Activated CD8-positive, alpha-beta memory T cell treated with anti-CD3 and anti-CD28 coated beads for 36 hours (primary cell): ENCODE data around the gene COL11A2. TPM values are rescaled to one million over a fixed set of nuclear protein-coding genes. Genes with fewer than 3 reads are reported as not detected.

Experiments
- CTCF ChIA-PET: fragments of 350-600 bp; sonication (Branson Sonifier 250); formaldehyde crosslinking; loops from one replicate; lab custom pipeline; 2021; ENCODE audit warnings: antibody characterized with exemption; lab: Charles Lee
- POLR2A ChIA-PET: fragments of 350-600 bp; sonication (Branson Sonifier 250); formaldehyde crosslinking; loops from one replicate; lab custom pipeline; 2021; ENCODE audit warnings: antibody characterized with exemption; lab: Charles Lee
- total RNA-seq, 2 experiments: library from RNA; stranded (reverse); gene quantifications; one replicate each; pipeline ENCODE4 v1.2.3, GENCODE V29; 2021

Gene COL11A2
- total RNA-seq, 2 experiments from 2014 or later: 1.1 TPM

DNA sequence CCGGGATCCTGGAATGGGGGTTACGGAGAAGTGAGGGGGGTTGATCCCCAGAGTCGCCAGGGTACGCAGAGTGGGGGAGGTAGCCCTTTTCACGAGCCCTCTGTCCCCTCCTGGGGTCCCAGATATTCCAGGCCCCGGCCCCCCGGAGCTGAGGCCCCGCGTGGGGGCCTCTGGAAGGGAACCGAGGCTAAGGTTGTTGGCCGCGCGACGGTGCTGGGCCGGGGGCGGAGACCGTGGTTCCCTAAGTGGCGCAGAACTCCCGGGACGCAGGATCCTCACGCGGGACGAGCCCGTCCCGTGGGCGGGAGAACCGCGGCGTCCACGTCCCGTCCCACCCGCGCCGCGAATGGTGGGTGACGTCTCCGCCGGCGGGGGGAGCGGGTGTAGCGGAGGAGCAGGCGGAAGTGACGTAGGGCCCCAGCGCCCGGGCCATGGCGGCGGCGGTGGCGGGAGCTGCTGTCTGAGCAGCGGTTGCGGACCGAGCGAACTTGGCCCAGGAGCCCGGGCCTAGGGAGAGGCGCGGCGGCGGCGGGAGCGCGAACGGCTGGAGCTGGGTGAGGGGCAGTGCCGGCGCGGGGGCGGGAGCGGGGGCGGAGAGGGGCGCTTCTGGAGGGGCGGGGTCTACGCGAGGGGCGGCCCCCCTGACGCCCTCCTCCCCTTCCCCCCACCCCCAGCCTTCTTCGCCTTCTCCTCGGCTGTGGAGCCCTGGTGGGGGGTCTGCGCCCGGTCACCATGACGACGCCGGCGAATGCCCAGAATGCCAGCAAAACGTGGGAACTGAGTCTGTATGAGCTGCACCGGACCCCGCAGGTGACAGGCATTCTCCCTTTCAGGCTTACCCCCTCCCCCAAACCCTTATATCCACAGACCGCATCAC, 16.1 kb upstream of the COL11A2 start, which contains the start of gene RING1:
TSS of gene RING1 (plus strand) at position 410 of the 877 bp plus-strand sequence. CDS start at position 733, 323 bp downstream.
- ChIA-PET POLR2A (interaction anchor here (0.7 to 1.9 kb wide), 7 partner anchors 9 to 265 kb away, joined by 3 to 15 read pairs (median 3); partner anchors contain the start of genes RPS18 and VPS52), CTCF (interaction anchor here (0.9 to 2.5 kb wide), 5 partner anchors 8 to 50 kb away, joined by 3 to 13 read pairs (median 6); partner anchors contain the start of genes RXRB and SLC39A7)

DNA sequence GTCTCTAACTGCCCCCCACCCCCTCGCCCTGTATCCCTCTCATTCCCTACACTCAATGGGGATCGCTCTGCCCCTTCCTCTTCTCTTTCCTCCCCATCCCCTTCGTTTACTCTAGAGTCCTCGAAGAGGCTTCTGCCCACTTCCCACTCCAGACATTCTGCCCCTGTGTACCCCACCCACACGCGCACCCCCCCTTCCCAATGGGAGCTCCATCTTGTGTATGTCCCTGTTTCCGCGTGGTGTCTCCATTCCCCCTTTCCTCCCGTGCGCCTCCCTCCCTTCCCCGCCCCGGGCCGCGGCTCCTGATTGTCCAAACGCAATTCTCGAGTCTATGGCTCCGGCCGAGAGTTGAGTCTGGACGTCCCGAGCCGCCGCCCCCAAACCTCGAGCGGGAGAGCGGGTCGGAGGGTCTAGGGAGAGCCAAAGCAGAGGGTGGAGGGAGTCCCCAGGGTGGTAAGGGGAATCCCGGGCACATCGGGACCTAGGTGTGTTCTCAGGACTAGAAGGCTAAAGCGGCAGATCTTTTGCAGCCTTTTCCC, 15.4 kb upstream of the COL11A2 start:
- ChIA-PET POLR2A (interaction anchor here (0.5 to 1.9 kb wide), 4 partner anchors 35 to 65 kb away, joined by 3 to 15 read pairs (median 6); partner anchors contain the start of genes RPS18 and VPS52), CTCF (interaction anchor here (2.0 to 2.5 kb wide), 3 partner anchors 8 to 41 kb away, joined by 6 to 13 read pairs (median 9); partner anchors contain the start of genes RXRB and SLC39A7)

GRCh38 chr6:33206864-33207551, 14.7 kb upstream of the COL11A2 start:
- POLR2A ChIA-PET: interaction anchor here (0.5 kb wide), 1 partner anchor 36 kb away, joined by 3 read pairs; no protein-coding TSS in a partner anchor
- CTCF ChIA-PET: interaction anchor here (2.5 kb wide), 1 partner anchor 42 kb away, joined by 13 read pairs; no protein-coding TSS in a partner anchor

- CTCF ChIA-PET: interaction anchor here (1.4 to 2.3 kb wide), 2 partner anchors 41 to 46 kb away, joined by 3 to 15 read pairs; no protein-coding TSS in a partner anchor
- POLR2A ChIA-PET: interaction anchor here (1.1 kb wide), 1 partner anchor 42 kb away, joined by 10 read pairs; no protein-coding TSS in a partner anchor
Observed at GRCh38 chr6:33206027-33206863, 14.0 kb upstream of the COL11A2 start.

GRCh38 chr6:33205191-33206026, 13.1 kb upstream of the COL11A2 start:
- POLR2A ChIA-PET: interaction anchor here (0.8 to 1.6 kb wide), 5 partner anchors 22 to 233 kb away, joined by 3 to 10 read pairs (median 4); no protein-coding TSS in a partner anchor
- CTCF ChIA-PET: interaction anchor here (0.6 to 2.3 kb wide), 8 partner anchors 23 to 87 kb away, joined by 3 to 15 read pairs (median 4); partner anchors contain the start of genes B3GALT4, RPS18 and VPS52

DNA sequence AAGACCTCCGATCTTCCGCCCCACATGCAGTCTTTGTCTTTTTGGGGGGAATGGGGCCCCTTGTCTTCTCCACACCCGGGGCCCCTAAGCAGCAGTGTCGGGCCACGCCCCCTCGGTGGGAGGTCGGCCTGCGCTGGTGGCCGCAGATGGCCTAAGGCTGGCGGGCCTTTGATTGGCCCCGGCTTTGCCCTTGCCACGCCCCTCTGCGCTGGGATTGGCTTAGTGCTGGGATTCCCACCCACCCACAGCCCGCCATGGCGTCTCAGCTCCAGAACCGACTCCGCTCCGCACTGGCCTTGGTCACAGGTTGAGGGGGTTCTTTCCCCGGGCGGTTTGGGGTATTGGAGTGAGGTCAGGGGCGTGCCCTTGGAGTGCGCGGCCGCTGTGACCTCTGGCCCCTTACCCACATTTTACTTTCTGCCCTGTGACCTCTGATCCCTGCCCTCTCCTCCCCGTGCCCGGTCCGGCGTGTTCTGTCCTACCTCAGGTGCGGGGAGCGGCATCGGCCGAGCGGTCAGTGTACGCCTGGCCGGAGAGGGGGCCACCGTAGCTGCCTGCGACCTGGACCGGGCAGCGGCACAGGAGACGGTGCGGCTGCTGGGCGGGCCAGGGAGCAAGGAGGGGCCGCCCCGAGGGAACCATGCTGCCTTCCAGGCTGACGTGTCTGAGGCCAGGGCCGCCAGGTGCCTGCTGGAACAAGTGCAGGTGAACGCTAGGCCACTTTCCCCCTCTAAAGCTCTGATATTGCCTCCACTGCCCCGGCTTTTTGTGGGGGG, 12.3 kb upstream of the COL11A2 start, which contains the start of gene HSD17B8:
TSS of gene HSD17B8 (plus strand) at position 241 of the 776 bp plus-strand sequence. CDS start at position 255, 14 bp downstream.
- CTCF ChIA-PET: interaction anchor here (0.6 to 2.3 kb wide), 8 partner anchors 23 to 77 kb away, joined by 3 to 15 read pairs (median 4); partner anchors contain the start of genes B3GALT4, RPS18 and VPS52
- POLR2A ChIA-PET: interaction anchor here (0.5 to 1.6 kb wide), 7 partner anchors 21 to 233 kb away, joined by 3 to 10 read pairs (median 4); partner anchors contain the start of gene HLA-DPA1

DNA sequence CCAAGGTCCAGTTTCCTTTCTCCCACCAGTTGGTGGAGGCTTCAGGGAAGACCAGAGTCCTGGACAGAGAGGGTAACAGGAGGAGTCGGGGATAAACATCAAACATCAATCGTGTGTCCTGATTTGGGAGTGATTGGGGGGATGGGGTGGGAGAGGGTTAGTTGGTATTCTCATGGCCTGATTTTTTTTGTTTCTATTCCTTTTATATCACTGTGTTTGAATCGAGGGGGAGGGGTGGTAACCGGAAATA, 11.8 kb upstream of the COL11A2 start:
- POLR2A ChIA-PET: interaction anchor here (0.5 to 1.6 kb wide), 2 partner anchors 40 to 232 kb away, joined by 3 to 4 read pairs; no protein-coding TSS in a partner anchor
- CTCF ChIA-PET: interaction anchor here (0.6 to 2.3 kb wide), 2 partner anchors 44 to 77 kb away, joined by 4 to 15 read pairs; no protein-coding TSS in a partner anchor

GRCh38 chr6:33203443-33204164, 11.3 kb upstream of the COL11A2 start:
- ChIA-PET CTCF (interaction anchor here (1.4 kb wide), 1 partner anchor 45 kb away, joined by 4 read pairs; no protein-coding TSS in a partner anchor), POLR2A (no interaction called here)

DNA sequence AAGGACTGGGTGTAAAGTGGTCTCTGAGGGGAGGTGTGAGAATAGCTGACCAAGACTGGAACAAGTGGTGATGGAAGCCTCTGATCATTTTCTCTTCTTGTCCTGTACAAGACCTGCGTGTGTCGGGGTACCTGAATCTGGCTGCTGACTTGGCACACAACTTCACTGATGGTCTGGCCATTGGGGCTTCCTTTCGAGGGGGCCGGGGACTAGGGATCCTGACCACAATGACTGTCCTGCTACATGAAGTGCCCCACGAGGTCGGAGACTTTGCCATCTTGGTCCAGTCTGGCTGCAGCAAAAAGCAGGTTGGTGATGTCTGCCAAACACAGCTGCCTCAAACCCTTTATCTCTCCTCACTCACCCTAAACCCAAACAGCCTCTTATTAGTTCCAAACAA, 10.5 kb upstream of the COL11A2 start:
- ChIA-PET POLR2A (no interaction called here), CTCF (interaction anchor here (1.4 kb wide), 1 partner anchor 46 kb away, joined by 4 read pairs; no protein-coding TSS in a partner anchor)

DNA sequence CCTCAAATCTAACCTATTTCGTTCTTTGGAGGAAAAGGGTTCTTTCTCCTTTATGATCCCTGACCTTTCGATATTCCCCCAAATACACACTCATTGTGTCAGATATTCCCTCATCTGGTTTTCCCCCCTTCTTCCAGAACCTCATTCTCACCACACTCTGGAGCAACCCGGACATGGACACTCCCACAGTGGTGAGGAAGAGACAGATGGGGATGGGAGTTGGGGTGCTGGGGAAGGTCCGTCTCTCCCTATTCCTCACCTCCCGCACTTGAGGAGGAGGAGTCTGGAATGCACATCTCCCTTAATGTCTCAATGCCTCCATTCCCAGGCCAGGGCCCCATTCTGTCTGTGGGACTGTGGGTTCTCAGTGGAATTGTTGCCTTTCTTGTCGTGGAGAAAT, 9.7 kb upstream of the COL11A2 start:
- ChIA-PET CTCF (interaction anchor here (0.6 to 1.4 kb wide), 2 partner anchors 39 to 47 kb away, joined by 3 to 4 read pairs; no protein-coding TSS in a partner anchor), POLR2A (no interaction called here)

DNA sequence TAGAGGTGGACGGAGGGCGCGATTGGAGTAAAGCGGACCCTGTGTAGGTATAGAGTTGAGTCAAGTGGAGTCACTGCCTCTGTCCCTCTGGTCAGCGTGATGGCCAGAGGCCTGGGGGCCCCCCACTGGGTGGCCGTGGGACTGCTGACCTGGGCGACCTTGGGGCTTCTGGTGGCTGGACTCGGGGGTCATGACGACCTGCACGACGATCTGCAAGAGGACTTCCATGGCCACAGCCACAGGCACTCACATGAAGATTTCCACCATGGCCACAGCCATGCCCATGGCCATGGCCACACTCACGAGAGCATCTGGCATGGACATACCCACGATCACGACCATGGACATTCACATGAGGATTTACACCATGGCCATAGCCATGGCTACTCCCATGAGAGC, 8.9 kb upstream of the COL11A2 start:
- ChIA-PET POLR2A (no interaction called here), CTCF (no interaction called here)

DNA sequence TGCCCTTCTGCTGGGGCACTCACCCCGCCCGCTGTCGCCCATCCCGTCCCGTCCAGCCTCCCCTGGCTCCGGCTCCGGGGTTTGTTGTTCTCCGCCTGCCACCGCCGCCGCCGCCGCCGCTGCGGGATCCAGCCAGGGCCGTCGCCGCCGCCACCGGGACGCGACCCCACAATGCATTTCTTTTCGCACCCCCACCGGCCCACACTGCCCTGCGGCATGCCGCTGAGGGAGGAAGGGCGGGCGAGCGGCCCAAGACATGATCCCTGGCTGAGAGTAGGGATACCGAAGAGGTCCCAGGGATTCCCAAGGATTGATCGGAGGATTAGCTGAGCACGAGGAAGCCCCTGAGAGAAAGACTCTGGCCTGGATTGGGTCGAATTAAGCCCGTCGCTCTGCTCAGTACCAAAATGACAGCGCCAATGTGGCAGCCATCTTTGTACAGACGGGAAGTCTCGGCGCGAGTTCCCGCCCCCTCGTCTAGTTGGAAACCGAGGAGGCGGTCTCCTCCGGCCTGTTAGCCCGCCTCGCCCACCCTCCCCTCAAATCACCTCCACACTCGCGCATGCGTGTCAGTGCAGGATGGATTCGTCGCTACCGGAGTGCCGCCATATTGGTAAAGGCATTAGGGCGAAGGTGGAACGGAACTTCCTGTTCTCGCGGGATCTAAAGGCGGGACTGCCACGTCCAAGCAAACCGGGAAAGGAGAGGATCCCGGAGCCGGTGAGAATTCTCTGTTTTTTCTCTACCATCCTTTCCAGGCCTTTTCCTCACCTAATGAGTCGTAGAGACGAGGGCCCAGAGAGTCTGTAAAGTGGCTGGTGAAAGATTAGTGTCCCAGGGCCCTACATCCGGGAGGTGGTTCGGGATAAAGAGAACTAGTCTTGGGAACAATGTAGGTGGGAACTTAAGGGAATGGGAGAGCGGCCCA, 8.2 kb upstream of the COL11A2 start, which contains the start of the genes RXRB and SLC39A7:
TSS of gene RXRB (minus strand) at position 447 of the 928 bp plus-strand sequence. CDS start at position 258, 189 bp downstream.
TSS of gene SLC39A7 (plus strand) at position 649 of the 928 bp plus-strand sequence. CDS start 379 bp downstream, outside the sequence.
- ChIA-PET CTCF (interaction anchor here (2.0 kb wide), 1 partner anchor 8 kb away, joined by 6 read pairs; the partner anchor contains the start of gene RING1), POLR2A (interaction anchor here (0.7 to 0.8 kb wide), 4 partner anchors 48 to 254 kb away, joined by 3 to 7 read pairs (median 4); partner anchors contain the start of genes RPS18, VPS52 and ZBTB9)

GRCh38 chr6:33199687-33200218, 7.5 kb upstream of the COL11A2 start:
- ChIA-PET CTCF (interaction anchor here (0.5 to 2.0 kb wide), 2 partner anchors 9 to 212 kb away, joined by 3 to 6 read pairs; partner anchors contain the start of gene RING1), POLR2A (interaction anchor here (0.6 to 0.8 kb wide), 6 partner anchors 9 to 255 kb away, joined by 3 to 7 read pairs (median 3); partner anchors contain the start of genes RING1, RPS18, VPS52 and ZBTB9)
